HepG2 (cell line): ENCODE data around the gene GAS2. TPM values are rescaled to one million over a fixed set of nuclear protein-coding genes. Genes with fewer than 3 reads are reported as not detected.

ENCODE experiments used
- CHD2 ChIP-seq: IDR thresholded peaks from 2 replicates; pipeline ENCODE4 v1.6.1; 2011; ENCODE audit warnings: low read depth, low read length, improper control_type of control experiment
- CHD4 ChIP-seq: fragments of 200-600 bp; sonication (generic); IDR thresholded peaks from 2 replicates; pipeline ENCODE4 v1.7.0; 2017; ENCODE audit warnings: mild to moderate bottlenecking, low read length, borderline replicate concordance
- NR2C2 ChIP-seq: sonication (generic); formaldehyde crosslinking; IDR thresholded peaks from 2 replicates; pipeline ENCODE4 v1.4.0; 2020; ENCODE audit warnings: missing genetic modification reagents, mild to moderate bottlenecking, moderate library complexity, borderline replicate concordance
- PHB2 ChIP-seq: fragments of 450-650 bp; IDR thresholded peaks from 2 replicates; pipeline ENCODE4 v1.6.1; 2018; ENCODE audit not compliant: partially characterized antibody
- ZNF17 ChIP-seq: sonication (generic); formaldehyde crosslinking; IDR thresholded peaks from 2 replicates; pipeline ENCODE4 v1.5.0; 2020; ENCODE audit warnings: mild to moderate bottlenecking, missing genetic modification reagents
- ZNF350 ChIP-seq: sonication (generic); formaldehyde crosslinking; IDR thresholded peaks from 2 replicates; pipeline ENCODE4 v1.4.0; 2020; ENCODE audit warnings: mild to moderate bottlenecking, low read depth, missing genetic modification reagents, borderline replicate concordance
- ZNF569 ChIP-seq: sonication (generic); formaldehyde crosslinking; IDR thresholded peaks from 2 replicates; pipeline ENCODE4 v1.5.0; 2020; ENCODE audit warnings: mild to moderate bottlenecking, missing genetic modification reagents, moderate library complexity, borderline replicate concordance
- ZNF674 ChIP-seq: sonication (generic); formaldehyde crosslinking; IDR thresholded peaks from 2 replicates; pipeline ENCODE4 v1.5.0; 2020; ENCODE audit warnings: low read depth, mild to moderate bottlenecking, missing genetic modification reagents
- ZNF768 ChIP-seq: sonication (generic); formaldehyde crosslinking; IDR thresholded peaks from 2 replicates; pipeline ENCODE4 v1.4.0; 2020; ENCODE audit warnings: missing genetic modification reagents
- polyA plus RNA-seq, 8 experiments: library from polyadenylated mRNA; depleted of rRNA in 3 of 8; stranded (reverse) in 7 of 8; unstranded in 1 of 8; fragments of >200 nt; fragmentation: Illumina TruSeq in 4 of 8; extraction: Trizol in 4 of 8; gene quantifications; 2 replicates each; pipeline versions ENCODE4 v1.2.1 to v1.2.3, GENCODE V29; 2011 to 2016; ENCODE audit warnings: low read depth in 4 of 8, missing spikeins in 1 of 8, mixed read lengths in 1 of 8; ENCODE audit not compliant: insufficient read depth in 1 of 8
- total RNA-seq, 5 experiments: library from RNA; depleted of rRNA; stranded (reverse); fragments of >200 nt; fragmentation: Illumina TruSeq; extraction: Trizol; gene quantifications; 2 replicates each; pipeline ENCODE4 v1.2.3, GENCODE V29; 2016; ENCODE audit warnings: low read depth in 1 of 5
- TF ChIP-seq, protein P1 (sequence below): sonication (generic); formaldehyde crosslinking; IDR thresholded peaks from 2 replicates; pipeline ENCODE4 v1.5.0; 2020; ENCODE audit warnings: mild to moderate bottlenecking, missing genetic modification reagents, borderline replicate concordance
- TF ChIP-seq, protein P2 (sequence below): sonication (generic); formaldehyde crosslinking; IDR thresholded peaks from 2 replicates; pipeline ENCODE4 v1.4.0; 2020; ENCODE audit warnings: mild to moderate bottlenecking, missing genetic modification reagents
- TF ChIP-seq, protein P3 (sequence below): sonication (generic); formaldehyde crosslinking; IDR thresholded peaks from one replicate; pipeline ENCODE4 v1.5.1; 2020; ENCODE audit warnings: mild to moderate bottlenecking, missing genetic modification reagents; ENCODE audit errors: not compliant biosample characterization
- TF ChIP-seq, protein P4 (sequence below): sonication (generic); formaldehyde crosslinking; IDR thresholded peaks from 2 replicates; pipeline ENCODE4 v1.4.0; 2020; ENCODE audit warnings: mild to moderate bottlenecking, missing genetic modification reagents

Gene GAS2
- total and polyA plus RNA-seq, 2 of the 13 experiments (the other 11 are each of a cell fraction or from before 2014, with no cell fraction given): 26.0 to 85.1 TPM

DNA sequence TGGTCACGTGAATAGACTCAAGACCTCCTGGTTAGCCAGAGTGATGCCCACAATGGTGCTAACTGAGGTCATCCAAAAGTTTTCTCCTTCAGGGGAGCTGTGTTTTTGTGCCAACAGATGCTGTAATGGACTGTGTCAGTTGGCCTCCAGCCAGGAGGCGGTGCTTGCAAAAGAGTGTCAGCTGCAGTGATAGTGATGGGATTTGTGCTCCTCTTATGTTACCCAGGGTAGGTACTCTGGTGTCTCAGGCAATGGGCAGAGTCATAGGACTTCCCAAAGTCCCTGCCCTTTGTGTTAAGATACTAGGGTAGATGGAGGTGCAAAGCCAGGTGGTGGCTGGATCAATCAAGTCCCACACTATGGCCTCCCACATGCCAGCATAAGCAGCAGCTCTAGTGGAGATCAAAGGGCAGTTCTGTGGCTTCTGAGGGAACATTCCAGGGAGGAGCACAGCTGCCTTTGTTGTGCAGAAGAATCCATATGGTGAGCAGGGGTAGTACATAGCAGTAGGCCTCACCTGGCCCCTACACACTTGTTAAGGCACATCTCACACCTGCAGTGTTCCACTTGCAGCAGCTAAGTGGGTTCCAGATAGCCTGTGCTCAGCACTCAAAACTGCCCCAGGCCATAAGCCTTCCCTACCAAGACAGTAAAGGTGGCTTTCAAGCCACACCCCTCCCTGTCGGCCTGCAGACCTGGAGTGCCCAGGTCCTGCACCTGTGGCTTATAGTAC lies 31.3 kb upstream of the GAS2 start (continued):
- TF ChIP-seq, protein P1, sequence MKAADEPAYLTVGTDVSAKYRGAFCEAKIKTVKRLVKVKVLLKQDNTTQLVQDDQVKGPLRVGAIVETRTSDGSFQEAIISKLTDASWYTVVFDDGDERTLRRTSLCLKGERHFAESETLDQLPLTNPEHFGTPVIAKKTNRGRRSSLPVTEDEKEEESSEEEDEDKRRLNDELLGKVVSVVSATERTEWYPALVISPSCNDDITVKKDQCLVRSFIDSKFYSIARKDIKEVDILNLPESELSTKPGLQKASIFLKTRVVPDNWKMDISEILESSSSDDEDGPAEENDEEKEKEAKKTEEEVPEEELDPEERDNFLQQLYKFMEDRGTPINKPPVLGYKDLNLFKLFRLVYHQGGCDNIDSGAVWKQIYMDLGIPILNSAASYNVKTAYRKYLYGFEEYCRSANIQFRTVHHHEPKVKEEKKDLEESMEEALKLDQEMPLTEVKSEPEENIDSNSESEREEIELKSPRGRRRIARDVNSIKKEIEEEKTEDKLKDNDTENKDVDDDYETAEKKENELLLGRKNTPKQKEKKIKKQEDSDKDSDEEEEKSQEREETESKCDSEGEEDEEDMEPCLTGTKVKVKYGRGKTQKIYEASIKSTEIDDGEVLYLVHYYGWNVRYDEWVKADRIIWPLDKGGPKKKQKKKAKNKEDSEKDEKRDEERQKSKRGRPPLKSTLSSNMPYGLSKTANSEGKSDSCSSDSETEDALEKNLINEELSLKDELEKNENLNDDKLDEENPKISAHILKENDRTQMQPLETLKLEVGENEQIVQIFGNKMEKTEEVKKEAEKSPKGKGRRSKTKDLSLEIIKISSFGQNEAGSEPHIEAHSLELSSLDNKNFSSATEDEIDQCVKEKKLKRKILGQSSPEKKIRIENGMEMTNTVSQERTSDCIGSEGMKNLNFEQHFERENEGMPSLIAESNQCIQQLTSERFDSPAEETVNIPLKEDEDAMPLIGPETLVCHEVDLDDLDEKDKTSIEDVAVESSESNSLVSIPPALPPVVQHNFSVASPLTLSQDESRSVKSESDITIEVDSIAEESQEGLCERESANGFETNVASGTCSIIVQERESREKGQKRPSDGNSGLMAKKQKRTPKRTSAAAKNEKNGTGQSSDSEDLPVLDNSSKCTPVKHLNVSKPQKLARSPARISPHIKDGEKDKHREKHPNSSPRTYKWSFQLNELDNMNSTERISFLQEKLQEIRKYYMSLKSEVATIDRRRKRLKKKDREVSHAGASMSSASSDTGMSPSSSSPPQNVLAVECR (CRISPR knock-in tag): no peak; the same call in 1 of the 2 replicates
- TF ChIP-seq NR2C2 (CRISPR knock-in tag) (no peak), ZNF350 (CRISPR knock-in tag) (peak; percentile 52; the same call in 1 of the 2 replicates), ZNF768 (CRISPR knock-in tag) (no peak), ZNF674 (CRISPR knock-in tag) (no peak), PHB2 (no peak), CHD4 (no peak; the same call in 1 of the 2 replicates), ZNF17 (no peak), CHD2 (0 out of 2 replicates have a peak, but pooled peaks have one; percentile 15), ZNF569 (CRISPR knock-in tag) (no peak)
- TF ChIP-seq, protein P2, sequence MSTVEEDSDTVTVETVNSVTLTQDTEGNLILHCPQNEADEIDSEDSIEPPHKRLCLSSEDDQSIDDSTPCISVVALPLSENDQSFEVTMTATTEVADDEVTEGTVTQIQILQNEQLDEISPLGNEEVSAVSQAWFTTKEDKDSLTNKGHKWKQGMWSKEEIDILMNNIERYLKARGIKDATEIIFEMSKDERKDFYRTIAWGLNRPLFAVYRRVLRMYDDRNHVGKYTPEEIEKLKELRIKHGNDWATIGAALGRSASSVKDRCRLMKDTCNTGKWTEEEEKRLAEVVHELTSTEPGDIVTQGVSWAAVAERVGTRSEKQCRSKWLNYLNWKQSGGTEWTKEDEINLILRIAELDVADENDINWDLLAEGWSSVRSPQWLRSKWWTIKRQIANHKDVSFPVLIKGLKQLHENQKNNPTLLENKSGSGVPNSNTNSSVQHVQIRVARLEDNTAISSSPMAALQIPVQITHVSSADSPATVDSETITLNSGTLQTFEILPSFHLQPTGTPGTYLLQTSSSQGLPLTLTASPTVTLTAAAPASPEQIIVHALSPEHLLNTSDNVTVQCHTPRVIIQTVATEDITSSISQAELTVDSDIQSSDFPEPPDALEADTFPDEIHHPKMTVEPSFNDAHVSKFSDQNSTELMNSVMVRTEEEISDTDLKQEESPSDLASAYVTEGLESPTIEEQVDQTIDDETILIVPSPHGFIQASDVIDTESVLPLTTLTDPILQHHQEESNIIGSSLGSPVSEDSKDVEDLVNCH (CRISPR knock-in tag): no peak
- TF ChIP-seq, protein P3, sequence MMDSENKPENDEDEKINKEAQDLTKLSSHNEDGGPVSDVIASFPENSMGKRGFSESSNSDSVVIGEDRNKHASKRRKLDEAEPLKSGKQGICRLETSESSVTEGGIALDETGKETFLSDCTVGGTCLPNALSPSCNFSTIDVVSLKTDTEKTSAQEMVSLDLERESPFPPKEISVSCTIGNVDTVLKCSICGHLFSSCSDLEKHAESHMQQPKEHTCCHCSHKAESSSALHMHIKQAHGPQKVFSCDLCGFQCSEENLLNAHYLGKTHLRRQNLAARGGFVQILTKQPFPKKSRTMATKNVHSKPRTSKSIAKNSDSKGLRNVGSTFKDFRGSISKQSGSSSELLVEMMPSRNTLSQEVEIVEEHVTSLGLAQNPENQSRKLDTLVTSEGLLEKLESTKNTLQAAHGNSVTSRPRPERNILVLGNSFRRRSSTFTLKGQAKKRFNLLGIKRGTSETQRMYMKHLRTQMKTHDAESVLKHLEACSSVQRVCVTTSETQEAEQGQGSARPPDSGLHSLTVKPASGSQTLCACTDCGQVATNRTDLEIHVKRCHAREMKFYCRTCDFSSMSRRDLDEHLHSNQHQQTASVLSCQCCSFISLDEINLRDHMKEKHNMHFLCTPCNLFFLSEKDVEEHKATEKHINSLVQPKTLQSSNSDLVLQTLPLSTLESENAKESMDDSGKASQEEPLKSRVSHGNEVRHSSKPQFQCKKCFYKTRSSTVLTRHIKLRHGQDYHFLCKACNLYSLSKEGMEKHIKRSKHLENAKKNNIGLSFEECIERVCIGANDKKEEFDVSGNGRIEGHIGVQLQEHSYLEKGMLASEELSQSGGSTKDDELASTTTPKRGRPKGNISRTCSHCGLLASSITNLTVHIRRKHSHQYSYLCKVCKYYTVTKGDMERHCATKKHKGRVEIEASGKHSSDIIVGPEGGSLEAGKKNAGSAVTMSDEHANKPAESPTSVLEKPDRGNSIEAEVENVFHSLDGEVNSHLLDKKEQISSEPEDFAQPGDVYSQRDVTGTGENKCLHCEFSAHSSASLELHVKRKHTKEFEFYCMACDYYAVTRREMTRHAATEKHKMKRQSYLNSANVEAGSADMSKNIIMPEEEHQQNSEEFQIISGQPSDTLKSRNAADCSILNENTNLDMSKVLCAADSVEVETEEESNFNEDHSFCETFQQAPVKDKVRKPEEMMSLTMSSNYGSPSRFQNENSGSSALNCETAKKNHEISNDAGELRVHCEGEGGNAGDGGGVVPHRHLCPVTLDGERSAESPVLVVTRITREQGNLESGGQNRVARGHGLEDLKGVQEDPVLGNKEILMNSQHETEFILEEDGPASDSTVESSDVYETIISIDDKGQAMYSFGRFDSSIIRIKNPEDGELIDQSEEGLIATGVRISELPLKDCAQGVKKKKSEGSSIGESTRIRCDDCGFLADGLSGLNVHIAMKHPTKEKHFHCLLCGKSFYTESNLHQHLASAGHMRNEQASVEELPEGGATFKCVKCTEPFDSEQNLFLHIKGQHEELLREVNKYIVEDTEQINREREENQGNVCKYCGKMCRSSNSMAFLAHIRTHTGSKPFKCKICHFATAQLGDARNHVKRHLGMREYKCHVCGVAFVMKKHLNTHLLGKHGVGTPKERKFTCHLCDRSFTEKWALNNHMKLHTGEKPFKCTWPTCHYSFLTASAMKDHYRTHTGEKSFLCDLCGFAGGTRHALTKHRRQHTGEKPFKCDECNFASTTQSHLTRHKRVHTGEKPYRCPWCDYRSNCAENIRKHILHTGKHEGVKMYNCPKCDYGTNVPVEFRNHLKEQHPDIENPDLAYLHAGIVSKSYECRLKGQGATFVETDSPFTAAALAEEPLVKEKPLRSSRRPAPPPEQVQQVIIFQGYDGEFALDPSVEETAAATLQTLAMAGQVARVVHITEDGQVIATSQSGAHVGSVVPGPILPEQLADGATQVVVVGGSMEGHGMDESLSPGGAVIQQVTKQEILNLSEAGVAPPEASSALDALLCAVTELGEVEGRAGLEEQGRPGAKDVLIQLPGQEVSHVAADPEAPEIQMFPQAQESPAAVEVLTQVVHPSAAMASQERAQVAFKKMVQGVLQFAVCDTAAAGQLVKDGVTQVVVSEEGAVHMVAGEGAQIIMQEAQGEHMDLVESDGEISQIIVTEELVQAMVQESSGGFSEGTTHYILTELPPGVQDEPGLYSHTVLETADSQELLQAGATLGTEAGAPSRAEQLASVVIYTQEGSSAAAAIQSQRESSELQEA (CRISPR knock-in tag): no peak
- TF ChIP-seq, protein P4, sequence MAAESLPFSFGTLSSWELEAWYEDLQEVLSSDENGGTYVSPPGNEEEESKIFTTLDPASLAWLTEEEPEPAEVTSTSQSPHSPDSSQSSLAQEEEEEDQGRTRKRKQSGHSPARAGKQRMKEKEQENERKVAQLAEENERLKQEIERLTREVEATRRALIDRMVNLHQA: no peak
